ENCODE results near the gene KLC4.

GRCh38 chr6:43091020-43091419, 31.6 kb downstream of the KLC4 start:
- no peak for TF ChIP-seq CTCF (IDR thresholded peaks at IDR 0.05)
- no peak for TF ChIP-seq EP300 (IDR thresholded peaks at IDR 0.05)
- TF ChIP-seq POLR2A (IDR thresholded peaks at IDR 0.05): no peak
- no peak for TF ChIP-seq POLR2AphosphoS5 (IDR thresholded peaks at IDR 0.05)
